ENCODE measurements around the gene ATP2A1.

ATP2A1 gene

DNA sequence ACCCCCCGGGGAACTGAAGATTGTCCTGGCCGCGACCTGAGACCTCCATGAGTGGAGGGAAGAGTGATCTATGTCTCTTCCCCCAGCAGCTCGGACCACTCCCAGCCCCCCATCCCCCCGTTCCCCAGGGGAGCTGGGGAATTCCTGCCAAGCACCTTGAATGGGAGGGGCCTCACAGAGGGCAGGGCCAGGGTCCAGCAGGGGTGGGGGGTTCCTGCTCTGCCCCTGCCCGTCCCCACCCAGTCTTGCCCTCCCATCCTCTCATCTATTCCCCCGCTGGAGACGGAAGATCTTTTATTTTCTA is 41.6 kb upstream of the ATP2A1 start:
- TF ChIP-seq, protein P1, sequence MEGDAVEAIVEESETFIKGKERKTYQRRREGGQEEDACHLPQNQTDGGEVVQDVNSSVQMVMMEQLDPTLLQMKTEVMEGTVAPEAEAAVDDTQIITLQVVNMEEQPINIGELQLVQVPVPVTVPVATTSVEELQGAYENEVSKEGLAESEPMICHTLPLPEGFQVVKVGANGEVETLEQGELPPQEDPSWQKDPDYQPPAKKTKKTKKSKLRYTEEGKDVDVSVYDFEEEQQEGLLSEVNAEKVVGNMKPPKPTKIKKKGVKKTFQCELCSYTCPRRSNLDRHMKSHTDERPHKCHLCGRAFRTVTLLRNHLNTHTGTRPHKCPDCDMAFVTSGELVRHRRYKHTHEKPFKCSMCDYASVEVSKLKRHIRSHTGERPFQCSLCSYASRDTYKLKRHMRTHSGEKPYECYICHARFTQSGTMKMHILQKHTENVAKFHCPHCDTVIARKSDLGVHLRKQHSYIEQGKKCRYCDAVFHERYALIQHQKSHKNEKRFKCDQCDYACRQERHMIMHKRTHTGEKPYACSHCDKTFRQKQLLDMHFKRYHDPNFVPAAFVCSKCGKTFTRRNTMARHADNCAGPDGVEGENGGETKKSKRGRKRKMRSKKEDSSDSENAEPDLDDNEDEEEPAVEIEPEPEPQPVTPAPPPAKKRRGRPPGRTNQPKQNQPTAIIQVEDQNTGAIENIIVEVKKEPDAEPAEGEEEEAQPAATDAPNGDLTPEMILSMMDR (IDR thresholded peaks at IDR 0.05; ENCODE audit: low read depth, low read length) = no peak
- no peak for DNase-seq (ENCODE audit: extremely low read depth, low read depth)

DNA sequence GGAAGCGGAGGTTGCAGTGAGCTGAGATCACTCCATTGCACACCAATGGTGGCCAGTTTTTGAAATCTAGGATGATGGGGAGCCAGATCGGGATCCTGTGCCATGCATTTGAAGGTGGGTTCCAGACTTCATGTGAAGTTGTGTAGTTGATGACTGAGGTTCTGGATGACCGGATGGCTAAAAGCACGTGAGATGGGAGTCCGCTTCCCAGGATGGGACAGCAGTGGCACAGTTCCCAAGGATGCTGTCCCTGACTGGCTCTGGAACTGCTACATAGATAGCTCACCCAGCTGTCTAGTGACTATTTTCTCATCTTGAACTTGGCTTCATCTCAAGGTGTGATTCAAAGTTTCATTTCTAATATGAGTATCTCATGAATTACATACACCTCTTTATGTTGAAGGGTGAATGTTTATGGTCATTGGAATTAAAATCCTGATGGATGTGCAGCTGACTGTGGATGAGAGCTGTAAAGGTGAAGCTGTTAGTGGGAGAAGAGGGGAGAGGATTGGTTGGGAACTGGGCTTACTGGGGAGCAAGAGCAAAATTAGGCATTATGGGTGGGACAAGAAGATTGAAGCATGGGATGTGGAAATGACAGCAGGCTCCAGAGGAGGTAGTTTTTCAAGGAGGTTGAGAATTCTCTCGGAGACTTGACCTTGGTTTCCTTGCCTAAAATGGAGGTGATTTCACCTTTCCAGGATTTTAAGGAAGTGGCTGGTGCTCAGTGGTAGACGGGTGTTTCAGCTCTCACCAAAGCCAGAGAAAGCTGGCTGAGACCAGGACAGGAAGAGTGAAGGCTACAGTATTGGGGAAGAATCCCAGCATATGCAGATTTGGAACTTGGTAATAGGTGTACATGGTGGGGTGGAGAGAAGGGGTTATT is 40.4 kb upstream of the ATP2A1 start:
- TF ChIP-seq, protein P1 (IDR thresholded peaks at IDR 0.05; ENCODE audit: low read depth, low read length) = no peak
- no peak for DNase-seq (ENCODE audit: extremely low read depth, low read depth)

DNA sequence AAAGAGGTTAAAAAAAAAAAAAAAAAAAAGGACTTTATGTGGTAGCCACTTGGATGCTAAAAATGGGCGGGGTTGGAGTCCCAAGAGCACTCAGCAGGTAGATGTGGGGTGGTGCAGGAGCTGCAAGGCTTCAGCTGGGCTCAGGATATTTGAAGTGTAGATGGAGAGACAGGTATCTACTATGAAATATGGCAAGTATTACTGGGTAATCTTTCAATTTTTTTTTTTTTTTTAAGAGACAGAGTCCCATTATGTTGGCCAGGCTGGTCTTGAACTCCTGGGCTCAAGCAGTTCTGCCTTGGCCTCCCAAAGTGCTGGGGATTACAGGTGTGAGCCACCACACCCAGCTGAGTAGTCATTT is 39.8 kb upstream of the ATP2A1 start:
- TF ChIP-seq, protein P1 (IDR thresholded peaks at IDR 0.05; ENCODE audit: low read depth, low read length) = no peak
- no peak for DNase-seq (ENCODE audit: extremely low read depth, low read depth)

DNA sequence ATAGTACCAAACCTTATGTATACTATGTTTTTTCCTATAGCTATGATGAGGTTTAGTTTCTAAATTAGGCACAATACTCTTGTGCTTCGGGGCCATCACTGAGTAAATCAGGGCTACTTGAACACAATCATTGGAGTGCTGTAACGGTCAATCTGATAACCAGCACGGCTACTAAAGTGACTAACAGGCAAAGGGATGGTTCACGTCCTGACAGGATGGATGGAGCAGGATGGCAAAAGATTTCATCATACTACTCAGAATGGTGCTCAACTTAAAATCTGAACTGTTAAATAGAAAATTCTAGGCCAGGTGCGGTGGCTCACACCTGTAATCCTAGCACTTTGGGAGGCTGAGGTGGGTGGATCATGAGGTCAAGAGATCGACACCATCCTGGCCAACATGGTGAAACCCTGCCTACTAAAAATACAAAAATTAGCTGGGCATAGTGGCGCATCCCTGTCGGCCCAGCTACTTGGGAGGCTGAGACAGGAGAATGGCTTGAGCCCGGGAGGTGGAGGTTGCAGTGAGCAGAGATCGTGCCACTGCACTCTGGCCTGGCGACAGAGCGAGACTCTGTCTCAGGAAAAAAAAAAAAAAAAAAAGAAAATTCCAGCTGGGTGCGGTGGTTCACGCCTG is 39.2 kb upstream of the ATP2A1 start:
- DNase-seq (ENCODE audit: extremely low read depth, low read depth) = no peak
- TF ChIP-seq, protein P1 (IDR thresholded peaks at IDR 0.05; ENCODE audit: low read depth, low read length) = no peak

DNA sequence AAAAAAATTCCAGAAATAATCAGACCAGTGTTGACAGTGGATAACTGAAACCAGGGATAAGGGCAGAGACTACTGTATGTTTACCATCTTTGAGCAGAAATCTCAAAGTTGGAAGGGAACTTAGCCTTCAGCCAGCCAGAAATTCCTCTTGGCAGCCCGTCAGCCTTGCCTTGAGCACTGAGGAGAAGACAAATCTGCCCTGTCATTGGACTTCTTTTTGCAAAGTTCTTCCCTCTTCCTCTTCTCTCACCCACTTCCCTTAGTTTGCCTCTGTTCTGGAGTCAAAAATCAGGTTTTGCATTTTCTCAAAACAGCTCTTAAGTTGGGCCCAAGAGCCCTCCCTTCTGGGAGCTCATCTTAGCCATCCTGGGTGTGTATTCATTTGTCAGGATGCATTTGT is 38.4 kb upstream of the ATP2A1 start:
- TF ChIP-seq, protein P1 (IDR thresholded peaks at IDR 0.05; ENCODE audit: low read depth, low read length) = no peak
- DNase-seq (ENCODE audit: extremely low read depth, low read depth) = no peak

DNA sequence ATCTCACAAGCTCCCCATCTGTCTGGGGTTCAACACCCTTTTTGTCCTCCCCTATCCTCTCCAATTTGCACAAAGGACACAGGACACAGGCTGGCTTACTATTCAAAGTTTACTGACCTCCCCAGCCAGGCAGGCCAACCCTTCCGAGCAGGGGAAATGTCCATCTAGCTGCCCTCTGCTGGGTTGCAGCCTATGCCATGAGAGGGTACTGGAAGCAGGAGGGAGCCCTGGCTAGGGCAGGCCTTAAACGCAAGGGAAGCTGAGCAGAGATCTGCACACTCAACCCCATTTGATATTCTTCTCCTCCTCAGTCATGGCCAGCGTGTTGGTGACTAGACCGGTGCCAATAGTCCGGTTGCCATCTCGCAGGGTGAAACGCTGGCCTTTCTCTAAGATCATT is 35.6 kb upstream of the ATP2A1 start:
- no peak for DNase-seq (ENCODE audit: extremely low read depth, low read depth)
- TF ChIP-seq, protein P1 (IDR thresholded peaks at IDR 0.05; ENCODE audit: low read depth, low read length) = no peak

DNA sequence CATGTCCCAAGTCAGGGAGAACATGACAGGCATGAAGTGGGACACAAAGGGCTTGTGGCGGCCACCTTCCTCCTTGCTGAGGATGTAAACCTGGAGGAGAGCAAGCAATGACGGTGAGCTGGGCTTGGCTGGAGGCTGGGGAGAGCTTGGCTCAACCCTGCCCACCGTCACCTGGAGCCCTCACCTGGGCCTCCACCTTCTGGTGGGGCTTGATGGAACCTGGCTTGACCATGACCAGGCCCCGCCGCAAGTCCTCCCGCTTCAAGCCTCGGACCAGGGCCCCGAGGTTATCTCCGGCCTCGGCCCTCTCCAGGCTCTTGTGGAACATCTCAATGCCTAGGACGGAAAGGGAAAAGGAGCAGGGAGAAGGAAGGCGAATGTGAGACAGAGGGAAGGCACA is 34.5 kb upstream of the ATP2A1 start:
- TF ChIP-seq, protein P1 (IDR thresholded peaks at IDR 0.05; ENCODE audit: low read depth, low read length) = no peak
- DNase-seq (ENCODE audit: extremely low read depth, low read depth) = no peak

Data from AG09319 (cell line).